ENCODE measurements around the gene FLVCR2. TPM values are rescaled to one million over a fixed set of nuclear protein-coding genes. Genes with fewer than 3 reads are reported as not detected.

The FLVCR2 gene
- total RNA-seq, 1 experiment from 2014 or later, result 1.8 TPM

GRCh38 chr14:75636100-75636692, 57.8 kb downstream of the FLVCR2 start:
- peaks cover 20% of the 10 kb centered on the region for H3K4me1 ChIP-seq (ENCODE audit: insufficient read depth, low read length)
- no peaks in the 10 kb centered on the region for H3K27me3 ChIP-seq (ENCODE audit: low read length)
- no peak overlapping the region for H2AFZ ChIP-seq (ENCODE audit: low read length)
- H3K79me2 ChIP-seq (ENCODE audit: low read length), result no peaks in the 10 kb centered on the region
- no peaks in the 10 kb centered on the region for H4K20me1 ChIP-seq (ENCODE audit: low read length)
- H3K9ac ChIP-seq (ENCODE audit: low read length), result no peak overlapping the region
- TF ChIP-seq EZH2 (IDR thresholded peaks at IDR 0.05; ENCODE audit: low read length, unreplicated experiment) (no peak), CTCF (conservative IDR thresholded peaks at IDR 0.05; ENCODE audit: low read depth, low read length) (no peak), EZH2phosphoT487 (IDR thresholded peaks at IDR 0.05; ENCODE audit: borderline replicate concordance, low read length) (no peak)
- DNase-seq, result no peak
- ChIA-PET CTCF (no interaction called here), POLR2A (ENCODE audit: unreplicated experiment) (no interaction called here)
- no peak overlapping the region for H3K4me2 ChIP-seq (ENCODE audit: low read length)
- no TSS peak for BruUV-seq (replicated peaks)
- H3K36me3 ChIP-seq (ENCODE audit: low read depth, low read length), result no peaks in the 10 kb centered on the region
- ATAC-seq, result no peak
- H3K9me2 ChIP-seq (replicated peaks; ENCODE audit: low read length), result no peaks in the 10 kb centered on the region
- H3F3A ChIP-seq (ENCODE audit: low read length, unreplicated experiment), result no peaks in the 10 kb centered on the region
- intact Hi-C loops (cut with micrococcal nuclease), result no loop called here
- H3K9me3 ChIP-seq (ENCODE audit: low read length), result no peaks in the 10 kb centered on the region
- no peak overlapping the region for H3K27ac ChIP-seq (ENCODE audit: low read length)
- no peak overlapping the region for H3K4me3 ChIP-seq (ENCODE audit: low read length)

- H3K9me2 ChIP-seq (replicated peaks; ENCODE audit: low read length), result no peaks in the 10 kb centered on the region
- H3K9me3 ChIP-seq (ENCODE audit: low read length), result no peaks in the 10 kb centered on the region
- ChIA-PET POLR2A (ENCODE audit: unreplicated experiment) (no interaction called here), CTCF (no interaction called here)
- no peaks in the 10 kb centered on the region for H3K36me3 ChIP-seq (ENCODE audit: low read depth, low read length)
- no TSS peak for BruUV-seq (replicated peaks)
- H4K20me1 ChIP-seq (ENCODE audit: low read length), result no peaks in the 10 kb centered on the region
- no peak overlapping the region for H3K27ac ChIP-seq (ENCODE audit: low read length)
- H2AFZ ChIP-seq (ENCODE audit: low read length), result no peak overlapping the region
- no peaks in the 10 kb centered on the region for H3K27me3 ChIP-seq (ENCODE audit: low read length)
- peak; percentile 15 for DNase-seq
- intact Hi-C loops (cut with micrococcal nuclease), result no loop called here
- H3K9ac ChIP-seq (ENCODE audit: low read length), result no peak overlapping the region
- no peaks in the 10 kb centered on the region for H3F3A ChIP-seq (ENCODE audit: low read length, unreplicated experiment)
- H3K4me3 ChIP-seq (ENCODE audit: low read length), result no peak overlapping the region
- TF ChIP-seq EZH2phosphoT487 (IDR thresholded peaks at IDR 0.05; ENCODE audit: borderline replicate concordance, low read length) (no peak), CTCF (conservative IDR thresholded peaks at IDR 0.05; ENCODE audit: low read depth, low read length) (no peak), EZH2 (IDR thresholded peaks at IDR 0.05; ENCODE audit: low read length, unreplicated experiment) (no peak)
- no peaks in the 10 kb centered on the region for H3K79me2 ChIP-seq (ENCODE audit: low read length)
- H3K4me1 ChIP-seq (ENCODE audit: insufficient read depth, low read length), result peaks cover 4% of the 10 kb centered on the region
- ATAC-seq, result no peak
- no peak overlapping the region for H3K4me2 ChIP-seq (ENCODE audit: low read length)
Measured at GRCh38 chr14:75640876-75641275, 62.5 kb downstream of the FLVCR2 start.

- no peak overlapping the region for H3K9ac ChIP-seq (ENCODE audit: low read length)
- no peaks in the 10 kb centered on the region for H3K9me2 ChIP-seq (replicated peaks; ENCODE audit: low read length)
- POLR2A ChIA-PET (ENCODE audit: unreplicated experiment), result no interaction called here
- peaks cover 32% of the 10 kb centered on the region for H3K4me1 ChIP-seq (ENCODE audit: insufficient read depth, low read length)
- DNase-seq, result no peak
- H3K36me3 ChIP-seq (ENCODE audit: low read depth, low read length), result no peaks in the 10 kb centered on the region
- H3K27me3 ChIP-seq (ENCODE audit: low read length), result no peaks in the 10 kb centered on the region
- H3K4me2 ChIP-seq (ENCODE audit: low read length), result no peak overlapping the region
- H2AFZ ChIP-seq (ENCODE audit: low read length), result no peak overlapping the region
- intact Hi-C loops (cut with micrococcal nuclease), result no loop called here
- no TSS peak for BruUV-seq (replicated peaks)
- CTCF ChIA-PET, result no interaction called here
- ATAC-seq, result no peak
- no peaks in the 10 kb centered on the region for H4K20me1 ChIP-seq (ENCODE audit: low read length)
- H3F3A ChIP-seq (ENCODE audit: low read length, unreplicated experiment), result no peaks in the 10 kb centered on the region
- H3K4me3 ChIP-seq (ENCODE audit: low read length), result no peak overlapping the region
- TF ChIP-seq EZH2phosphoT487 (IDR thresholded peaks at IDR 0.05; ENCODE audit: borderline replicate concordance, low read length), result no peak
- H3K79me2 ChIP-seq (ENCODE audit: low read length), result no peaks in the 10 kb centered on the region
- no peak overlapping the region for H3K27ac ChIP-seq (ENCODE audit: low read length)
- no peaks in the 10 kb centered on the region for H3K9me3 ChIP-seq (ENCODE audit: low read length)
Measured at GRCh38 chr14:75643985-75644384, 65.6 kb downstream of the FLVCR2 start.

All from PC-3 (cell line).